ENCODE measurements around the gene CR1L. TPM values are rescaled to one million over a fixed set of nuclear protein-coding genes. Genes with fewer than 3 reads are reported as not detected.
"Not testable (repeated sequence)": the region's sequence is repeated elsewhere in the genome, so short reads cannot be mapped to it uniquely, and the experiment has no call there.

The CR1L gene
- polyA plus RNA-seq, 1 donor from 2014 or later, result not detected

DNA sequence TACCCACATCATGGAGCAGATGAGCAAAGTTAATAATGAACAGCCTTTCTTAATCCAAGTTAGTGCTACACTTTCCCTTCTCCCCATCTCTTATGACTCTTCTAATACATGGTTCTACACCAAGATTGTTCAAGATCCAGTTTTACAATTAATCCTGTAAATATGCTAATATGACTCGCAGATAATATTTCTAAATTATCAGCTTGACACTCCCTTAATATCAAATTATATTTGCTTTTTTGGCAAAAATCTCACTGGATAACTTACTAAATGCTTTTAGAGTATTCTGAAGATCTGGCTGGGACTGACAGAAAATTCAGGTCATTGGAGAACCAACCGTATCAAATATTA lies 24.4 kb upstream of the CR1L start:
- TF ChIP-seq, protein P1, sequence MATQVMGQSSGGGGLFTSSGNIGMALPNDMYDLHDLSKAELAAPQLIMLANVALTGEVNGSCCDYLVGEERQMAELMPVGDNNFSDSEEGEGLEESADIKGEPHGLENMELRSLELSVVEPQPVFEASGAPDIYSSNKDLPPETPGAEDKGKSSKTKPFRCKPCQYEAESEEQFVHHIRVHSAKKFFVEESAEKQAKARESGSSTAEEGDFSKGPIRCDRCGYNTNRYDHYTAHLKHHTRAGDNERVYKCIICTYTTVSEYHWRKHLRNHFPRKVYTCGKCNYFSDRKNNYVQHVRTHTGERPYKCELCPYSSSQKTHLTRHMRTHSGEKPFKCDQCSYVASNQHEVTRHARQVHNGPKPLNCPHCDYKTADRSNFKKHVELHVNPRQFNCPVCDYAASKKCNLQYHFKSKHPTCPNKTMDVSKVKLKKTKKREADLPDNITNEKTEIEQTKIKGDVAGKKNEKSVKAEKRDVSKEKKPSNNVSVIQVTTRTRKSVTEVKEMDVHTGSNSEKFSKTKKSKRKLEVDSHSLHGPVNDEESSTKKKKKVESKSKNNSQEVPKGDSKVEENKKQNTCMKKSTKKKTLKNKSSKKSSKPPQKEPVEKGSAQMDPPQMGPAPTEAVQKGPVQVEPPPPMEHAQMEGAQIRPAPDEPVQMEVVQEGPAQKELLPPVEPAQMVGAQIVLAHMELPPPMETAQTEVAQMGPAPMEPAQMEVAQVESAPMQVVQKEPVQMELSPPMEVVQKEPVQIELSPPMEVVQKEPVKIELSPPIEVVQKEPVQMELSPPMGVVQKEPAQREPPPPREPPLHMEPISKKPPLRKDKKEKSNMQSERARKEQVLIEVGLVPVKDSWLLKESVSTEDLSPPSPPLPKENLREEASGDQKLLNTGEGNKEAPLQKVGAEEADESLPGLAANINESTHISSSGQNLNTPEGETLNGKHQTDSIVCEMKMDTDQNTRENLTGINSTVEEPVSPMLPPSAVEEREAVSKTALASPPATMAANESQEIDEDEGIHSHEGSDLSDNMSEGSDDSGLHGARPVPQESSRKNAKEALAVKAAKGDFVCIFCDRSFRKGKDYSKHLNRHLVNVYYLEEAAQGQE (IDR thresholded peaks at IDR 0.05; ENCODE audit: borderline replicate concordance), result no peak
- TF ChIP-seq, protein P2, sequence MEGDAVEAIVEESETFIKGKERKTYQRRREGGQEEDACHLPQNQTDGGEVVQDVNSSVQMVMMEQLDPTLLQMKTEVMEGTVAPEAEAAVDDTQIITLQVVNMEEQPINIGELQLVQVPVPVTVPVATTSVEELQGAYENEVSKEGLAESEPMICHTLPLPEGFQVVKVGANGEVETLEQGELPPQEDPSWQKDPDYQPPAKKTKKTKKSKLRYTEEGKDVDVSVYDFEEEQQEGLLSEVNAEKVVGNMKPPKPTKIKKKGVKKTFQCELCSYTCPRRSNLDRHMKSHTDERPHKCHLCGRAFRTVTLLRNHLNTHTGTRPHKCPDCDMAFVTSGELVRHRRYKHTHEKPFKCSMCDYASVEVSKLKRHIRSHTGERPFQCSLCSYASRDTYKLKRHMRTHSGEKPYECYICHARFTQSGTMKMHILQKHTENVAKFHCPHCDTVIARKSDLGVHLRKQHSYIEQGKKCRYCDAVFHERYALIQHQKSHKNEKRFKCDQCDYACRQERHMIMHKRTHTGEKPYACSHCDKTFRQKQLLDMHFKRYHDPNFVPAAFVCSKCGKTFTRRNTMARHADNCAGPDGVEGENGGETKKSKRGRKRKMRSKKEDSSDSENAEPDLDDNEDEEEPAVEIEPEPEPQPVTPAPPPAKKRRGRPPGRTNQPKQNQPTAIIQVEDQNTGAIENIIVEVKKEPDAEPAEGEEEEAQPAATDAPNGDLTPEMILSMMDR (IDR thresholded peaks at IDR 0.05; ENCODE audit: poor library complexity, severe bottlenecking), result peak; percentile 9
- no peak for TF ChIP-seq MXI1 (conservative IDR thresholded peaks at IDR 0.05; ENCODE audit: poor library complexity, severe bottlenecking)
- no peaks in the 10 kb centered on the region for H3K79me2 ChIP-seq (replicated peaks; ENCODE audit: insufficient read depth, low read length)
- H3K27me3 ChIP-seq (ENCODE audit: insufficient read depth, low read depth, low read length), result no peaks in the 10 kb centered on the region
- no peaks in the 10 kb centered on the region for H3K9me2 ChIP-seq (ENCODE audit: insufficient read depth, low read length)
- H3K27ac ChIP-seq (ENCODE audit: low read length), result no peak overlapping the region
- no peaks in the 10 kb centered on the region for H4K20me1 ChIP-seq (ENCODE audit: insufficient read depth)
- H2AFZ ChIP-seq (ENCODE audit: low read depth, low read length), result no peak overlapping the region
- H3K9ac ChIP-seq (ENCODE audit: low read length), result no peak overlapping the region
- no peaks in the 10 kb centered on the region for H3K9me3 ChIP-seq (ENCODE audit: low read length)
- no peaks in the 10 kb centered on the region for H3K36me3 ChIP-seq (ENCODE audit: insufficient read depth, low read length)
- H3K4me3 ChIP-seq (ENCODE audit: low read length), result no peak overlapping the region
- H3F3A ChIP-seq (ENCODE audit: insufficient read depth, low read length, poor library complexity, severe bottlenecking), result no peaks in the 10 kb centered on the region
- no peak overlapping the region for H3K4me2 ChIP-seq (ENCODE audit: low read length)

DNA sequence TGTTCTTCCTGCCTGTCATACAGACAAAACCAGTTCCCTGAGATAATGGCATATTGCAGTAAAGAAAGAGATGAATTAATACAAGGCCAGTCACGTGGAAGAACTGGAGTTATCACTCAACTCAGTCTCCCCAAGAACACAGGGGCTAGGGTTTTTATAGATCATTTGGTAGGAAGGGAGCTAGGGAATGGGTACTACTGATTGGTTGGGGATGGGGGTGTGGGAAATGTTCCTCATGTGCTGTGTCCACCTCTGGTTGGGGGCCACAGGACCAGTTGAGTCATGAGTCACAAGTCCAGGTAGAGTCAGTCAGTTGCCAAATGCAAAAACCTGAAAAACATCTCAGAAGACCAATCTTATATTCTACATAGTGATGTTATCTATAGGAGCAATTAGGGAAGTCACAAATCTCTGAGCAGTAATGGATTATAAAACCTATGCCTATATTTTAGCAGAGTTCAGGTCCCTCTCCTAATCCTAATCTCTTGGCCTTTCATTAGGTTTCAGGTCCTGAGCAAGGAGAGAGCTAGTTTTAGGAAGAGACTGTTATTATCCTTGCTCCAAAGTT lies 19.3 kb upstream of the CR1L start:
- H3K9ac ChIP-seq (ENCODE audit: low read length); H2AFZ ChIP-seq (ENCODE audit: low read depth, low read length); H3K4me2 ChIP-seq (ENCODE audit: low read length); H4K20me1 ChIP-seq (ENCODE audit: insufficient read depth); H3K4me3 ChIP-seq (ENCODE audit: low read length); H3K9me2 ChIP-seq (ENCODE audit: insufficient read depth, low read length); H3K36me3 ChIP-seq (ENCODE audit: insufficient read depth, low read length); H3K79me2 ChIP-seq (replicated peaks; ENCODE audit: insufficient read depth, low read length); H3K27me3 ChIP-seq (ENCODE audit: insufficient read depth, low read depth, low read length); H3K27ac ChIP-seq (ENCODE audit: low read length); H3K9me3 ChIP-seq (ENCODE audit: low read length); H3F3A ChIP-seq (ENCODE audit: insufficient read depth, low read length, poor library complexity, severe bottlenecking): not testable (repeated sequence)

DNA sequence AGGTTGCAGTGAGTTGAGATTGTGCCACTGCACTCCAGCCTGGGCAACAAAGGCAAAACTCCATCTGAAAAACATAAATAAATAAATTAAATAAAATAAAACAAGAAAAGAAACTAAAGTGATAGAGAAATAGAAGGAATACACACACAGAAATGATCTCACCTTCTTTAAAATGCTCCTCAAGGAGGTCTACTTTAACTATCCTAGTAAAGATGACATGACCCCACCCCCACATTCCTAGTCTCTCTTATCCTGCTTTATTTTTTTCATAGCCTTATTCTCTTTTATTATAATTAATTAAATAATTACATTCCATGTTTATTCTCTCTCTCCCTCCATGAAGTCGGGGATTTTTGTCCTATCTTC lies 18.0 kb upstream of the CR1L start:
- no peaks in the 10 kb centered on the region for H3F3A ChIP-seq (ENCODE audit: insufficient read depth, low read length, poor library complexity, severe bottlenecking)
- no peak overlapping the region for H3K9ac ChIP-seq (ENCODE audit: low read length)
- no peaks in the 10 kb centered on the region for H3K36me3 ChIP-seq (ENCODE audit: insufficient read depth, low read length)
- no peak overlapping the region for H3K4me2 ChIP-seq (ENCODE audit: low read length)
- H3K27ac ChIP-seq (ENCODE audit: low read length), result no peak overlapping the region
- no peaks in the 10 kb centered on the region for H3K79me2 ChIP-seq (replicated peaks; ENCODE audit: insufficient read depth, low read length)
- H3K9me3 ChIP-seq (ENCODE audit: low read length), result no peaks in the 10 kb centered on the region
- H2AFZ ChIP-seq (ENCODE audit: low read depth, low read length), result no peak overlapping the region
- H3K27me3 ChIP-seq (ENCODE audit: insufficient read depth, low read depth, low read length), result no peaks in the 10 kb centered on the region
- no peak overlapping the region for H3K4me3 ChIP-seq (ENCODE audit: low read length)
- TF ChIP-seq SMC3 (conservative IDR thresholded peaks at IDR 0.05; ENCODE audit: poor library complexity) (no peak), MXI1 (conservative IDR thresholded peaks at IDR 0.05; ENCODE audit: poor library complexity, severe bottlenecking) (no peak), TAF1 (IDR thresholded peaks at IDR 0.05; ENCODE audit: low read depth) (no peak), EP300 (conservative IDR thresholded peaks at IDR 0.05; ENCODE audit: poor library complexity, severe bottlenecking) (no peak), RAD21 (conservative IDR thresholded peaks at IDR 0.05) (no peak), POLR2AphosphoS5 (IDR thresholded peaks at IDR 0.05) (no peak), EZH2 (IDR thresholded peaks at IDR 0.05; ENCODE audit: borderline replicate concordance, insufficient read depth, low read length, poor library complexity, severe bottlenecking) (no peak)
- TF ChIP-seq, protein P2 (IDR thresholded peaks at IDR 0.05; ENCODE audit: poor library complexity, severe bottlenecking), result no peak
- TF ChIP-seq, protein P1 (IDR thresholded peaks at IDR 0.05; ENCODE audit: borderline replicate concordance), result no peak
- H3K9me2 ChIP-seq (ENCODE audit: insufficient read depth, low read length), result no peaks in the 10 kb centered on the region
- no peaks in the 10 kb centered on the region for H4K20me1 ChIP-seq (ENCODE audit: insufficient read depth)
